ENCODE results near the gene ERC1. TPM values are rescaled to one million over a fixed set of nuclear protein-coding genes. Genes with fewer than 3 reads are reported as not detected.

ERC1 gene
- total and polyA plus RNA-seq, 2 donors (not counting 1 experiment from before 2014, with no cell fraction given) = 19.7 to 34.5 TPM

DNA sequence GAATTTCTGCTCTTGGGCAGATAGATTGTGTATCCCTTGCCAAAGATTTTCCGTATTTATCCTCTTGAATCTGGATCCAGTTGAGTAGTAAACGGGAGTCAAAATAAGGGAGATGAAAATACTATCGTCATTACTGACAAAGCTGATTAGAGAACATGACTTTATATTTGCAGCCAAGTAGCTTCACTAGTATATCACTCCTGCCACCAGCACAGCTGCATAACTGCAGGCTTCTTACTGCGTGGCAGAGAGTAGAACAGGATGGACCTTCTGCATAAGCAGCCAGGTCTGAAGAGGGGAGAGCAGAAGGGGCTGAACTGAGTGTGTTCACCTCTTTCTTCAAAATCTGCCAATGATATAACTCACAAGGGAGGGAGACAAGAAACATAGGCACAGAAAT, 319.6 kb downstream of the ERC1 start:
- Histone ChIP-seq H3K79me2 (ENCODE audit: control insufficient read depth, insufficient read depth, low read length) (no peaks in the 10 kb centered on the region), H3K9me3 (ENCODE audit: control insufficient read depth, insufficient read depth, low read depth, low read length) (no peaks in the 10 kb centered on the region), H3K27ac (ENCODE audit: insufficient read depth, low read length) (no peak overlapping the region), H3K4me2 (ENCODE audit: extremely low read depth, insufficient read depth, low read length) (no peak overlapping the region), H4K20me1 (ENCODE audit: control insufficient read depth, extremely low read depth, insufficient read depth, low read length) (no peaks in the 10 kb centered on the region), H3K27me3 (ENCODE audit: control insufficient read depth, insufficient read depth, low read length) (no peaks in the 10 kb centered on the region), H3K36me3 (ENCODE audit: control insufficient read depth, insufficient read depth, low read length) (no peaks in the 10 kb centered on the region), H3K4me1 (ENCODE audit: control insufficient read depth, extremely low read depth, insufficient read depth, low read length) (no peaks in the 10 kb centered on the region), H3K4me3 (replicated peaks in 1 of 4; ENCODE audit: control extremely low read depth in 1 of 4, insufficient read depth in 1 of 4, low read depth in 3 of 4, low read length in 4 of 4) (no peak overlapping the region), H3K9ac (ENCODE audit: insufficient read depth, low read length) (no peak overlapping the region), H2AFZ (ENCODE audit: low read length) (no peak overlapping the region)
- no peak for TF ChIP-seq EZH2 (IDR thresholded peaks at IDR 0.05; ENCODE audit: low read length, missing control alignments)
- TF ChIP-seq, protein P1, sequence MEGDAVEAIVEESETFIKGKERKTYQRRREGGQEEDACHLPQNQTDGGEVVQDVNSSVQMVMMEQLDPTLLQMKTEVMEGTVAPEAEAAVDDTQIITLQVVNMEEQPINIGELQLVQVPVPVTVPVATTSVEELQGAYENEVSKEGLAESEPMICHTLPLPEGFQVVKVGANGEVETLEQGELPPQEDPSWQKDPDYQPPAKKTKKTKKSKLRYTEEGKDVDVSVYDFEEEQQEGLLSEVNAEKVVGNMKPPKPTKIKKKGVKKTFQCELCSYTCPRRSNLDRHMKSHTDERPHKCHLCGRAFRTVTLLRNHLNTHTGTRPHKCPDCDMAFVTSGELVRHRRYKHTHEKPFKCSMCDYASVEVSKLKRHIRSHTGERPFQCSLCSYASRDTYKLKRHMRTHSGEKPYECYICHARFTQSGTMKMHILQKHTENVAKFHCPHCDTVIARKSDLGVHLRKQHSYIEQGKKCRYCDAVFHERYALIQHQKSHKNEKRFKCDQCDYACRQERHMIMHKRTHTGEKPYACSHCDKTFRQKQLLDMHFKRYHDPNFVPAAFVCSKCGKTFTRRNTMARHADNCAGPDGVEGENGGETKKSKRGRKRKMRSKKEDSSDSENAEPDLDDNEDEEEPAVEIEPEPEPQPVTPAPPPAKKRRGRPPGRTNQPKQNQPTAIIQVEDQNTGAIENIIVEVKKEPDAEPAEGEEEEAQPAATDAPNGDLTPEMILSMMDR (conservative IDR thresholded peaks at IDR 0.05 in 1 of 2, IDR thresholded peaks at IDR 0.05 in 1 of 2; ENCODE audit: low read depth in 1 of 2, low read length in 2 of 2) = no peak
- no peak for DNase-seq (ENCODE audit: low read depth in 2 of 2)

DNA sequence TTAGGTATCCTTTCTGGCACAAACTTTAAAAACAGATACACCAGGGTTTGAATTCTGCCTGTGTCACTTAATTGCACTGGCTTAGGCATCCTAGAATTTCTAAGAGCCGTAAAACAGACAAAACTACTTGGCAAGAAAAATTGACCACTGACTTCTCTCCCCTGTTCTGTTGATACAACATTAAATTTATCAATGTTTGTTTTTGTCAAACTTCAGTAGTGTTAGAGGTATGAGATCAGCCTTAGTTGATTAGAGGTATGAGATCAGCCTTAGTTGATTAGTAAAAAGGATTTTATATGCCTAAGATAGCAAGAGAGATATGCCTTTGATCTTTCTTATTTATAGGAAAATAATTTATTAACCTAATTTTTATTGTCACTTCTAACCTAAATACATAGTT, 320.1 kb downstream of the ERC1 start:
- Histone ChIP-seq H3K9me3 (ENCODE audit: control insufficient read depth, insufficient read depth, low read depth, low read length) (no peaks in the 10 kb centered on the region), H3K4me1 (ENCODE audit: control insufficient read depth, extremely low read depth, insufficient read depth, low read length) (no peaks in the 10 kb centered on the region), H3K4me3 (replicated peaks in 1 of 4; ENCODE audit: control extremely low read depth in 1 of 4, insufficient read depth in 1 of 4, low read depth in 3 of 4, low read length in 4 of 4) (no peak overlapping the region), H2AFZ (ENCODE audit: low read length) (no peak overlapping the region), H3K9ac (ENCODE audit: insufficient read depth, low read length) (no peak overlapping the region), H4K20me1 (ENCODE audit: control insufficient read depth, extremely low read depth, insufficient read depth, low read length) (no peaks in the 10 kb centered on the region), H3K27ac (ENCODE audit: insufficient read depth, low read length) (no peak overlapping the region), H3K27me3 (ENCODE audit: control insufficient read depth, insufficient read depth, low read length) (no peaks in the 10 kb centered on the region), H3K79me2 (ENCODE audit: control insufficient read depth, insufficient read depth, low read length) (no peaks in the 10 kb centered on the region), H3K4me2 (ENCODE audit: extremely low read depth, insufficient read depth, low read length) (no peak overlapping the region), H3K36me3 (ENCODE audit: control insufficient read depth, insufficient read depth, low read length) (no peaks in the 10 kb centered on the region)
- no peak for TF ChIP-seq EZH2 (IDR thresholded peaks at IDR 0.05; ENCODE audit: low read length, missing control alignments)
- TF ChIP-seq, protein P1 (conservative IDR thresholded peaks at IDR 0.05 in 1 of 2, IDR thresholded peaks at IDR 0.05 in 1 of 2; ENCODE audit: low read depth in 1 of 2, low read length in 2 of 2) = no peak
- no peak for DNase-seq (ENCODE audit: low read depth in 2 of 2)

DNA sequence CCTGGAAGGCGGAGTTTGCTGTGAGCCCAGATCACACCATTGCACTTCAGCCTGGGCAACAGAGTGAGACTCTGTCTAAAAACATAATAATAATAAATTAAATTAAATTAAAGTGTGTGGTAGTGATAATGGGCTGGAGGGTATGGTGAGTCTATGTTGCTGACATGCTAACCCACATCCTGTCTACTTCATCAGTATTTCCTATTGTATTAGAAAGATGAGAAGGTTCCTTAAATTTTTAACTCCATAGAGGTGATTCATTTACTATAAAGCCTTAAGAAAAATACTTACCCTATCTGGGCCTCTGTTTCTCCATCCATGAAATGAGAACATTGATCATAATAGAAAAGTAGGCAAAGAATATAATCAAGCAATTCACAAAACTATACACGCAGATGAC, 322.9 kb downstream of the ERC1 start:
- H3K4me3 ChIP-seq (replicated peaks in 1 of 4; ENCODE audit: control extremely low read depth in 1 of 4, insufficient read depth in 1 of 4, low read depth in 3 of 4, low read length in 4 of 4) = no peak overlapping the region
- no peak overlapping the region for H3K9ac ChIP-seq (ENCODE audit: insufficient read depth, low read length)
- H3K9me3 ChIP-seq (ENCODE audit: control insufficient read depth, insufficient read depth, low read depth, low read length) = no peaks in the 10 kb centered on the region
- H4K20me1 ChIP-seq (ENCODE audit: control insufficient read depth, extremely low read depth, insufficient read depth, low read length) = no peaks in the 10 kb centered on the region
- H3K79me2 ChIP-seq (ENCODE audit: control insufficient read depth, insufficient read depth, low read length) = no peaks in the 10 kb centered on the region
- H2AFZ ChIP-seq (ENCODE audit: low read length) = no peak overlapping the region
- no peak overlapping the region for H3K27ac ChIP-seq (ENCODE audit: insufficient read depth, low read length)
- DNase-seq (ENCODE audit: low read depth in 2 of 2) = no peak
- TF ChIP-seq, protein P1 (conservative IDR thresholded peaks at IDR 0.05 in 1 of 2, IDR thresholded peaks at IDR 0.05 in 1 of 2; ENCODE audit: low read depth in 1 of 2, low read length in 2 of 2) = no peak
- no peak for TF ChIP-seq EZH2 (IDR thresholded peaks at IDR 0.05; ENCODE audit: low read length, missing control alignments)
- H3K27me3 ChIP-seq (ENCODE audit: control insufficient read depth, insufficient read depth, low read length) = no peaks in the 10 kb centered on the region
- no peak overlapping the region for H3K4me2 ChIP-seq (ENCODE audit: extremely low read depth, insufficient read depth, low read length)
- no peaks in the 10 kb centered on the region for H3K36me3 ChIP-seq (ENCODE audit: control insufficient read depth, insufficient read depth, low read length)
- H3K4me1 ChIP-seq (ENCODE audit: control insufficient read depth, extremely low read depth, insufficient read depth, low read length) = peaks cover 5% of the 10 kb centered on the region
